GM23338 (cell line): Measurements from ENCODE around the gene LIFR. TPM values are rescaled to one million over a fixed set of nuclear protein-coding genes. Genes with fewer than 3 reads are reported as not detected.

Source experiments
- EZH2phosphoT487 ChIP-seq: fragments of 200-600 bp; sonication (generic); IDR thresholded peaks from one replicate; pipeline ENCODE4 v1.8.1; 2018; ENCODE audit warnings: antibody characterized with exemption; ENCODE audit not compliant: unreplicated experiment
- JUNB ChIP-seq: IDR thresholded peaks from one replicate; pipeline ENCODE4 v1.6.1; 2016; ENCODE audit warnings: antibody characterized with exemption; ENCODE audit not compliant: unreplicated experiment
- POLR2AphosphoS5 ChIP-seq: IDR thresholded peaks from 2 replicates; pipeline ENCODE4 v1.6.1; 2016; ENCODE audit warnings: antibody characterized with exemption, low read depth
- REST ChIP-seq: IDR thresholded peaks from one replicate; pipeline ENCODE4 v1.6.1; 2018; ENCODE audit warnings: antibody characterized with exemption; ENCODE audit not compliant: unreplicated experiment
- STAT1 ChIP-seq: IDR thresholded peaks from one replicate; pipeline ENCODE4 v1.6.1; 2016; ENCODE audit warnings: antibody characterized with exemption; ENCODE audit not compliant: unreplicated experiment
- ZNF331 ChIP-seq: fragments of 250-450 bp; sonication (Bioruptor Pico); IDR thresholded peaks from 2 replicates; pipeline ENCODE4 v1.5.0; 2020; ENCODE audit warnings: low read depth, mild to moderate bottlenecking, moderate library complexity
- ZNF462 ChIP-seq: fragments of 250-450 bp; sonication (Bioruptor Pico); IDR thresholded peaks from 2 replicates; pipeline ENCODE4 v1.5.0; 2020; ENCODE audit warnings: mild to moderate bottlenecking, moderate library complexity
- polyA plus RNA-seq: library from polyadenylated mRNA; unstranded; fragments of >200 nt; fragmentation: Nextera tagmentation; extraction: Ambion mirVana; gene quantifications from 2 replicates; pipeline ENCODE4 v1.2.1, GENCODE V29; 2016
- total RNA-seq: library from RNA; depleted of rRNA; stranded (reverse); fragments of >200 nt; shearing (Covaris generic); gene quantifications from 2 replicates; pipeline ENCODE4 v1.2.3, GENCODE V29; 2014

LIFR gene
- total and polyA plus RNA-seq, 2 experiments from 2014 or later: 11.0 to 25.2 TPM

GRCh38 chr5:38494763-38495162 is 61.7 kb downstream of the LIFR start (continued):
- no peak for TF ChIP-seq ZNF462 (CRISPR knock-in tag)
- TF ChIP-seq REST: no peak
- no peak for TF ChIP-seq EZH2phosphoT487
- TF ChIP-seq ZNF331 (CRISPR knock-in tag): no peak
- TF ChIP-seq STAT1: no peak
- TF ChIP-seq JUNB: no peak
- no peak for TF ChIP-seq POLR2AphosphoS5
